HepG2 (cell line): ENCODE measurements around the gene SEC11A. TPM values are rescaled to one million over a fixed set of nuclear protein-coding genes. Genes with fewer than 3 reads are reported as not detected.

Experiments used
- AKNA ChIP-seq: sonication (generic); formaldehyde crosslinking; IDR thresholded peaks from 2 replicates; pipeline ENCODE4 v1.4.0; 2020; ENCODE audit warnings: missing genetic modification reagents, borderline replicate concordance
- ASH2L ChIP-seq: fragments of 300-600, 200-600 bp; sonication (generic); IDR thresholded peaks from 2 replicates; pipeline ENCODE4 v1.7.0; 2017; ENCODE audit warnings: low read depth, mild to moderate bottlenecking, moderate library complexity, mixed read lengths, low read length; ENCODE audit not compliant: insufficient read length
- DMTF1 ChIP-seq: sonication (generic); formaldehyde crosslinking; IDR thresholded peaks from 2 replicates; pipeline ENCODE4 v1.4.0; 2020; ENCODE audit warnings: mild to moderate bottlenecking, missing genetic modification reagents
- IRX3 ChIP-seq: sonication (generic); formaldehyde crosslinking; IDR thresholded peaks from 2 replicates; pipeline ENCODE4 v1.8.1; 2023; ENCODE audit warnings: mild to moderate bottlenecking, low read depth, missing genetic modification reagents, borderline replicate concordance
- MYPOP ChIP-seq: sonication (generic); formaldehyde crosslinking; IDR thresholded peaks from 2 replicates; pipeline ENCODE4 v1.8.1; 2023; ENCODE audit warnings: mild to moderate bottlenecking, moderate library complexity, missing genetic modification reagents
- PRDM10 ChIP-seq: sonication (generic); formaldehyde crosslinking; IDR thresholded peaks from 2 replicates; pipeline ENCODE4 v1.4.0; 2020; ENCODE audit warnings: low read depth, missing genetic modification reagents
- SP4 ChIP-seq: sonication (generic); formaldehyde crosslinking; IDR thresholded peaks from 2 replicates; pipeline ENCODE4 v1.8.1; 2023; ENCODE audit warnings: mild to moderate bottlenecking, missing genetic modification reagents
- ZNF335 ChIP-seq: sonication (generic); formaldehyde crosslinking; IDR thresholded peaks from 2 replicates; pipeline ENCODE4 v1.4.0; 2020; ENCODE audit warnings: missing genetic modification reagents
- ZNF430 ChIP-seq: sonication (generic); formaldehyde crosslinking; IDR thresholded peaks from 2 replicates; pipeline ENCODE4 v1.9.0; 2021; ENCODE audit warnings: mild to moderate bottlenecking, missing genetic modification reagents
- ZNF724P ChIP-seq: sonication (generic); formaldehyde crosslinking; IDR thresholded peaks from 2 replicates; pipeline ENCODE4 v1.8.0; 2022; ENCODE audit warnings: missing genetic modification reagents, borderline replicate concordance
- ZNF792 ChIP-seq: IDR thresholded peaks from 2 replicates; pipeline ENCODE4 v1.6.1; 2016
- ZNF816 ChIP-seq: sonication (generic); formaldehyde crosslinking; IDR thresholded peaks from 2 replicates; pipeline ENCODE4 v1.8.0; 2022; ENCODE audit warnings: missing genetic modification reagents, mild to moderate bottlenecking, borderline replicate concordance
- polyA plus RNA-seq, 8 experiments: library from polyadenylated mRNA; depleted of rRNA in 3 of 8; stranded (reverse) in 7 of 8; unstranded in 1 of 8; fragments of >200 nt; fragmentation: Illumina TruSeq in 4 of 8; extraction: Trizol in 4 of 8; gene quantifications; 2 replicates each; pipeline versions ENCODE4 v1.2.1 to v1.2.3, GENCODE V29; 2011 to 2016; ENCODE audit warnings: low read depth in 4 of 8, missing spikeins in 1 of 8, mixed read lengths in 1 of 8; ENCODE audit not compliant: insufficient read depth in 1 of 8
- total RNA-seq, 5 experiments: library from RNA; depleted of rRNA; stranded (reverse); fragments of >200 nt; fragmentation: Illumina TruSeq; extraction: Trizol; gene quantifications; 2 replicates each; pipeline ENCODE4 v1.2.3, GENCODE V29; 2016; ENCODE audit warnings: low read depth in 1 of 5

The SEC11A gene
- total and polyA plus RNA-seq, 2 of the 13 experiments (the other 11 are each of a cell fraction or from before 2014, with no cell fraction given), result 141 to 230 TPM

GRCh38 chr15:84631706-84632272, 84.2 kb downstream of the SEC11A start (continued):
- TF ChIP-seq AKNA (no peak), PRDM10 (CRISPR knock-in tag) (no peak), ZNF792 (CRISPR knock-in tag) (no peak; the same call in 1 of the 2 replicates), IRX3 (no peak), ZNF335 (no peak), ZNF430 (CRISPR knock-in tag) (0 out of 2 replicates have a peak, but pooled peaks have one; percentile 27), ASH2L (no peak), ZNF816 (no peak), SP4 (CRISPR knock-in tag) (0 out of 2 replicates have a peak, but pooled peaks have one; percentile 24), ZNF724P (CRISPR knock-in tag) (no peak), MYPOP (0 out of 2 replicates have a peak, but pooled peaks have one; percentile 32), DMTF1 (CRISPR knock-in tag) (no peak)
